OCI-LY7 (cell line): ENCODE data around the gene PRPF40B. TPM values are rescaled to one million over a fixed set of nuclear protein-coding genes. Genes with fewer than 3 reads are reported as not detected.

ENCODE experiments used
- BruUV-seq: library from RNA; stranded (reverse); fragments of 400-500 nt; replicated peaks from 2 replicates; lab custom pipeline; 2021; lab: Mats Ljungman, UMichigan
- CTCF ChIA-PET: fragments of 300-600 bp; sonication (Branson Sonifier 250); formaldehyde crosslinking; loops from one replicate; lab custom pipeline; 2022; ENCODE audit warnings: antibody characterized with exemption; ENCODE audit not compliant: unreplicated experiment; lab: Charles Lee
- POLR2A ChIA-PET: fragments of 300-600 bp; sonication (Branson Sonifier 250); formaldehyde crosslinking; loops from one replicate; lab custom pipeline; 2022; ENCODE audit warnings: antibody characterized with exemption; lab: Charles Lee
- DNase-seq: peaks from one replicate; pipeline ENCODE4 v3.0.0-alpha.2; 2015; ENCODE audit warnings: low spot score
- H2AFZ ChIP-seq: fragments of 200-600 bp; sonication (generic), shearing (Covaris generic); 2 replicates; pipeline ENCODE4 v1.6.1; 2014; ENCODE audit warnings: mild to moderate bottlenecking, antibody characterized with exemption, low read length, moderate library complexity
- H3K27ac ChIP-seq: fragments of 200-600 bp; sonication (generic); 2 replicates; pipeline ENCODE4 v1.5.1; 2014; ENCODE audit warnings: mixed run types, low read depth, mild to moderate bottlenecking, moderate library complexity, low read length, inconsistent platforms; ENCODE audit not compliant: poor library complexity, severe bottlenecking
- H3K36me3 ChIP-seq: fragments of 200-600 bp; sonication (generic); 2 replicates; pipeline ENCODE4 v1.6.1; 2014; ENCODE audit warnings: mild to moderate bottlenecking, antibody characterized with exemption, low read length, moderate library complexity, mixed read lengths; ENCODE audit not compliant: insufficient read depth
- H3K4me1 ChIP-seq: fragments of 200-600 bp; sonication (generic); 2 replicates; pipeline ENCODE4 v1.5.1; 2014; ENCODE audit warnings: mild to moderate bottlenecking, low read length; ENCODE audit not compliant: insufficient read depth, poor library complexity, severe bottlenecking
- H3K4me2 ChIP-seq: fragments of 200-600 bp; sonication (generic); 2 replicates; pipeline ENCODE4 v1.6.1; 2014; ENCODE audit warnings: mild to moderate bottlenecking, low read length
- H3K4me3 ChIP-seq: fragments of 200-600 bp; sonication (generic); 2 replicates; pipeline ENCODE4 v1.5.1; 2014; ENCODE audit warnings: mild to moderate bottlenecking, low read depth, low read length; ENCODE audit not compliant: poor library complexity, severe bottlenecking
- H3K79me2 ChIP-seq: fragments of 200-600 bp; sonication (generic); 2 replicates; pipeline ENCODE4 v1.6.1; 2016; ENCODE audit warnings: low read depth, mild to moderate bottlenecking, low read length, moderate library complexity, mixed read lengths; ENCODE audit not compliant: insufficient read depth
- H3K9me2 ChIP-seq: fragments of 200-600 bp; sonication (generic); 2 replicates; pipeline ENCODE4 v1.6.1; 2016; ENCODE audit warnings: mild to moderate bottlenecking, low read length, mixed read lengths; ENCODE audit not compliant: insufficient read depth
- H3K9me3 ChIP-seq: fragments of 200-600 bp; sonication (generic); 2 replicates; pipeline ENCODE4 v1.6.1; 2014; ENCODE audit warnings: mild to moderate bottlenecking, mixed run types, low read length, mixed read lengths
- H4K20me1 ChIP-seq: fragments of 200-600 bp; sonication (generic); 2 replicates; pipeline ENCODE4 v1.6.1; 2014; ENCODE audit warnings: mild to moderate bottlenecking, antibody characterized with exemption, low read length, moderate library complexity, mixed read lengths; ENCODE audit not compliant: insufficient read depth
- CTCF ChIP-seq: fragments of 200-600 bp; sonication (generic); conservative IDR thresholded peaks from 2 replicates; pipeline ENCODE4 v1.5.1; 2014; ENCODE audit warnings: mild to moderate bottlenecking, antibody characterized with exemption, low read length, moderate library complexity, mixed read lengths
- EZH2phosphoT487 ChIP-seq: fragments of 200-600 bp; sonication (generic); IDR thresholded peaks from 2 replicates; pipeline ENCODE4 v1.6.1; 2018; ENCODE audit warnings: low read depth, borderline replicate concordance, mild to moderate bottlenecking, mixed run types, antibody characterized with exemption, low read length, moderate library complexity, mixed read lengths
- intact Hi-C: fragments of 100-400 bp; cut with micrococcal nuclease; formaldehyde crosslinking; loops from one replicate; pipeline ENCODE4 v1.10.0; 2022; ENCODE audit not compliant: unreplicated experiment
- total RNA-seq, 2 experiments: library from RNA; depleted of rRNA in 1 of 2; stranded (reverse); fragments of >200 nt in 1 of 2; shearing (Covaris generic) in 1 of 2; gene quantifications; 2 replicates each; pipeline ENCODE4 v1.2.3, GENCODE V29; 2014 to 2022

Gene PRPF40B
- total RNA-seq, 2 experiments from 2014 or later, result 11.3 to 26.3 TPM

GRCh38 chr12:49621651-49622500 is 1.5 kb upstream of the PRPF40B start:
- H3K4me3 ChIP-seq, result peak overlapping the region; percentile 68
- peak overlapping the region; percentile 94 for H3K4me2 ChIP-seq
- H3K4me1 ChIP-seq, result peaks cover 30% of the 10 kb centered on the region
- ChIA-PET CTCF (interaction anchor here (1.1 kb wide), 1 partner anchor 120 kb away, joined by 3 read pairs; the partner anchor contains the start of gene TMBIM6), POLR2A (interaction anchor here (0.6 to 1.4 kb wide), 5 partner anchors 68 to 119 kb away, joined by 3 to 4 read pairs (median 3); partner anchors contain the start of gene TMBIM6)
- H3K36me3 ChIP-seq, result no peaks in the 10 kb centered on the region
- no peaks in the 10 kb centered on the region for H3K79me2 ChIP-seq
- BruUV-seq, result no TSS peak
- no peaks in the 10 kb centered on the region for H3K9me2 ChIP-seq
- peak overlapping the region; percentile 82 for H3K27ac ChIP-seq
- peak; percentile 31 for DNase-seq
- H4K20me1 ChIP-seq, result no peaks in the 10 kb centered on the region
- peak overlapping the region; percentile 83 for H2AFZ ChIP-seq
- TF ChIP-seq CTCF, result no peak
- TF ChIP-seq EZH2phosphoT487, result no peak
- intact Hi-C loops, result loop anchor here (2.0 to 5.0 kb wide), 4 partner anchors 53 to 255 kb away; partner anchors contain the start of genes BCDIN3D, MCRS1 and SPATS2
- H3K9me3 ChIP-seq, result no peaks in the 10 kb centered on the region

GRCh38 chr12:49622501-49623141 is 740 bp upstream of the PRPF40B start:
- Histone ChIP-seq H2AFZ (peak overlapping the region; percentile 83; the same call in 1 of the 2 replicates), H4K20me1 (no peaks in the 10 kb centered on the region), H3K4me3 (peak overlapping the region; percentile 68), H3K79me2 (no peaks in the 10 kb centered on the region), H3K36me3 (no peaks in the 10 kb centered on the region), H3K9me2 (no peaks in the 10 kb centered on the region), H3K4me1 (peaks cover 30% of the 10 kb centered on the region), H3K9me3 (no peaks in the 10 kb centered on the region), H3K4me2 (peak overlapping the region; percentile 94), H3K27ac (peak overlapping the region; percentile 82)
- CTCF ChIA-PET, result interaction anchor here (0.5 to 2.1 kb wide), 6 partner anchors 14 to 434 kb away, joined by 3 to 7 read pairs (median 4); partner anchors contain the start of gene TMBIM6
- DNase-seq, result peak; percentile 79
- POLR2A ChIA-PET, result interaction anchor here (0.6 to 1.4 kb wide), 9 partner anchors 40 to 1916 kb away, joined by 3 to 6 read pairs (median 3); partner anchors contain the start of gene TMBIM6
- TSS peak; percentile 79 for BruUV-seq
- intact Hi-C loops, result loop anchor here (2.0 to 5.0 kb wide), 4 partner anchors 54 to 255 kb away; partner anchors contain the start of genes BCDIN3D, MCRS1 and SPATS2
- TF ChIP-seq CTCF (no peak), EZH2phosphoT487 (no peak)
